Left renal cortex interstitium (tissue), 4 donors: ENCODE results near the gene SLC38A9. TPM values are rescaled to one million over a fixed set of nuclear protein-coding genes. Genes with fewer than 3 reads are reported as not detected.

Source experiments
- DNase-seq, 4 donors: peaks; one replicate each; pipeline ENCODE4 v3.0.0-alpha.2; 2013; ENCODE audit warnings: low read depth in 4 of 4, low spot score in 2 of 4, missing footprints in 1 of 4
- polyA plus RNA-seq, 4 donors: library from polyadenylated mRNA; unstranded; fragments of 120-200 nt; gene quantifications; one replicate each; pipeline ENCODE4 v1.2.1, GENCODE V29; 2013; ENCODE audit not compliant: insufficient read length in 4 of 4

Gene SLC38A9
- polyA plus RNA-seq, 4 donors: 25.9 to 35.4 (median 32.4) TPM

DNA sequence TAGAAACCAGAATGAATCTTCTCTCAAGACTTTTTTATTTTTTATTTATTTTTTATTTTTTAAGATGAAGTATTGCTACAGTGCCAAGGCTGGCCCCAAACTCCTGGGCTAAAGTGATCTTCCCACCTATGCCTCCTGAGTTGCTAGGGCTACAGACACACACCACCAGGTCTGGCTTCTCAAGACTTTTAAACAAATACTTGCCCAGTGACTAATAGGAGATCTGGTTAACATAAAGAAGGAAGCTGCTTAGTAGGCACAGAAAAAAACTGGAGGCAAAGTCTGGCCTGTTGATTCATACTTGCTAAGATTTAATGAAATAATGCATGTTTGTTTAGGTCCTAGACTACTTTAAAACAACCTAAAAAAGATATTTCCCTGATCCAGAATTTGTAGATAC lies 43.8 kb downstream of the SLC38A9 start:
- DNase-seq: no peak

DNA sequence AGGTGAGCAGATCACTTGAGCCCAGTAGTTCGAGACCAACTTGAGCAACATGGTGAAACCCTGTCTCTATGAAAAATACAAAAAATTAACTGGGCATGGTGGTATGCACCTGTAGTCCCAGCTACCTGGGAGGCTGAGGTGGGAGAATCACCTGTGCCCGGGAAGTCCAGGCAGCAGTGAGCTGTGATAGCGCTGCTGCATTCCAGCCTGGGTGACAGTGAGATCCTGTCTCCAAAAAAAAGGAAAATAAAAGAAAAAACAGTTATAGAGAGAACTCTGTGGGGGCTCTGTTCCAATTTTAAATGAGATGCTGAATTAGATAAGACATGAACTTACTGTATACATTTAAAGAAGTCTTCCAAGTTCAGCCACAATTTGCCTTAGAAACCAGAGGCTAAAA lies 44.2 kb downstream of the SLC38A9 start:
- DNase-seq: no peak

DNA sequence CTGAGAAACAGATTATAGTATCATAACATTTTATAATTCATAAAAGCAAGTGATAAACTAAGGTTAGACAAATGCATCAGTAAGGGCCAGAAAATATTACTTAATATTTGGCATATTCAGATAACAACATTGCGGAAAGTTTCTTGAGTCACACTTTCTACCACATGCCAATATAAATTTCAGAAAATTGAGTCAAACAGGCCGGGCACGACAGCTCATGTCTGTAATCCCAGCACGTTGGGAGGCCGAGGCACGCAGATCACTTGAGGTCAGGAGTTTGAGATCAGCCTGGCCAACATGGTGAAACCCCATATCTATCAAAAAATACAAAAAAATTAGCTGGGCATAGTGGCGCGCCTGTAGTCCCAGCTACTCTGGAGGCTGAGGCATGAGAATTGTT lies 47.1 kb downstream of the SLC38A9 start:
- no peak for DNase-seq

DNA sequence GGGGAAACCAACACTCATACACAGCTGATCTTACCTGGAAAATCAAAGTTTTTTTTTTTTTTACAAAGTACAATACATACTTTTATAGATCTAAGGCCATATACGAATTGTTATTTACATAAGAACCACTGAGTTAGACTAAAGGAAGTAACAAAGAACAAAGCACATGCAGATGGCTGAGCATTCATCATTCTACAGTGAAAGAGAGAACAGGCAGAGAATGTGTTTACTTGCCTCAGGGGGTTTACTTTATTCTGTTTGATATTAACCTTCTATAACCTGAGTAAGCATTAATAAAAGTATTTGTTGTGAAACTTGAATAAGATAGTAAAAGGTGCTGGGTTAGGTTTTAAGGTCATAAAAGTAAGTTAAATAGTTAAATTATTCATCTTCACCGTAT lies 54.7 kb downstream of the SLC38A9 start:
- no peak for DNase-seq

DNA sequence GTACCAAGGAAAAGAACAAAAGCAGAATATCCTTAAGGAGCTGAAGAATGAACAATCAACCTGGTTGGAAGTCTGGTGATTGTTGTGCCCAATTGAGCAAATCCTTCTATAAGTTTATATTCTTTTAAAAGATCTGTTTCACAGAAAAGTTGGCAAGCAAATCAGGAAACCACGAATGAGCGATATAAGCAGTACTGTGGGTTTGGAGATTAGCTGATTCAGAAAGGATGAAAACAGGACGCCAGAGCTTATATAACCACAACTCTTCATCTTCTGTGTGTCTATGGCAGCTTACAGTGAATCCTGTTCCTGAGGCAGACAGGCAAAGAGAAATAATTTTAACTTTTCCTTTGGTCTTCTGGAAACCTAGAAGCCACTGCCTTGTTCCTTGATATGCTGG lies 61.7 kb downstream of the SLC38A9 start:
- DNase-seq: no peak

DNA sequence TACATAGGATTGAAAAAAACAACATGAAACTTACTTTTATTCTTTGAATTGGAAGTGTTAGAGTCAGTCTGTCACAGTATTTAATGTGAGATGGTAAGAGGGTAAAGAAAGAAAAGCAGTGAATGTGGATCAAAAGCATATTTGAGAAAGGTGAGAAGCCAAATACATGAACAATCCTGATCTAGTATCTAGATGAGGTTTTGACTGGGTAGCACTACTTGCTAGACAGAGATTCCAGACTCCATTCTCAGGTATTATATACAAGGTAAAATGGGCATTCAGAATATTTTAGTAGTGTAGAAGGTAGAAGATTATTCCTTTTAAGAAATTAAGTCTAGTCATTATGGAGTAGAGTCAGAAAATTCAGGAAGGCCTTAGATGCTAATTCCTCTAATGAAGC lies 62.2 kb downstream of the SLC38A9 start:
- no peak for DNase-seq

DNA sequence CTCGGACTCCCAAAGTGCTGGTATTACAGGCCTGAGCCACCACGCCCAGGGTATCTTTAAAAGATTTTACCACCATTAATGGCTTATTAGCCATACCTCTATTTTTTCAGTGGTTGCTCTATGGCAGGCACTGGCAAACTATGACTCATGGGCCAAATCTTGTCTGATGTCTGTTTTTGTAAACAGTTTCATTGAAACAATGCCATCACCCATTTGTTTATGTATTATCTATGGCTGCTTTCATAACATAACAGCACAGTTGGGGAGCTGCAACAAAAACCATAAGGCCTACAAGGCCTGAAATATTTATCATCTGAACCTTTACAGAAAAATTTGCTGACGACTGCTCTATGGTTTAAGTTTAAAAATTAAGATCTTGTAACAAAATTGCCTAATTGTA lies 66.8 kb downstream of the SLC38A9 start:
- DNase-seq: no peak

DNA sequence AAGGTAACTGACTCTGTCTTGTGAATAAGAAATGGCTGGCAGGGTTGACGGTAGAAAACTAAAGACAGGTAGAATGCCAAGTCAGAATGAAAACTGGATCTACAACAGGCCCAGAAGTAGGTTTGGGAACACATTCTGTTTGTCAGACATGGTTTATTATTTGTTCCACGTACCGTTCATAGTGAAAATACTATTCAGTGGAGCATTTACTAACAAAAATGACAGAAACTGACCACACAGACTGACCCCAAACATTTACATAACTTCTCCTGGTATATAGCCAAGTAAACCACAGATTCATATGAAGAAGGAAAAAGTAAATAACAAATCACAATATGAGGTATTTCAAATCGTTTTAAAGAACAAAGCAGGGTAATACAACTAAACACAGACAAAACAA lies 73.7 kb downstream of the SLC38A9 start:
- no peak for DNase-seq

DNA sequence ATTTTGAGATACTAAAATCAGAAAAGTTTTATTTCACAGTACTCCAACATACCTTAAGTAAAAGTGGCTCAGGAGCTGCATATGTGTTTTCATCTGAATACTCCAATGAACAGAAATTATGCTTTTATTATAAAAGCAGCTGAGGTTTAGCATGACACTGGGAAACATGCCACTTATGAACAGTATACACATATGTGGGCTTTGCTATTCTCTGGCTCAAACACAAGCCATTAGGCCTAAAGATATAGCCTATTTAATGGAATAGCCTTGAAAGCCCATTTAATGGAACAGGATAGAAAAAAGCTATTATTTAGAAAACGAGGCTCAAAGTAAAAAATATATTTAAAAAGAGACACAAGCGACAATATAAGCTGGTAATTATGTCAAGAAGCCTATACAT lies 74.1 kb downstream of the SLC38A9 start:
- DNase-seq: no peak

DNA sequence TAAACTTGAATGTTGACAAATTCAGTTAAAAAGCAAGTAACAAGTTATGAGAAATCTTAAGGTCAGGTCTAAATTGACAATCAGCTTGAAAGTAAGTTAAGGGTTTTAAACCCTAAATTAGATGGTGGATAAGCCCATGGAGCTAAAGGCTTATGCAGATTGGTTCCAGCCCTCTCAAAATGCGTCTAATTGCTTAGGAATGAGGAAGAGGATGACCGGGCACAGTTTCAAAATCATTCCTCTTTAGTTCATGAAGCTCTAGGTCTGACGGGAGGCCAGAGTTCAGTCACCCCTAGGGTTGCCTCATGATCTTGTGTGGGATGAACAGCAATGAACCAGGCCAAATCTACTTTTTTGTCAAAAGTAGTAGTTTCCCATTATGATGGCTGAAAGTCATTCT lies 75.4 kb downstream of the SLC38A9 start:
- DNase-seq: peak in 1 of 4 donors; percentile 43

DNA sequence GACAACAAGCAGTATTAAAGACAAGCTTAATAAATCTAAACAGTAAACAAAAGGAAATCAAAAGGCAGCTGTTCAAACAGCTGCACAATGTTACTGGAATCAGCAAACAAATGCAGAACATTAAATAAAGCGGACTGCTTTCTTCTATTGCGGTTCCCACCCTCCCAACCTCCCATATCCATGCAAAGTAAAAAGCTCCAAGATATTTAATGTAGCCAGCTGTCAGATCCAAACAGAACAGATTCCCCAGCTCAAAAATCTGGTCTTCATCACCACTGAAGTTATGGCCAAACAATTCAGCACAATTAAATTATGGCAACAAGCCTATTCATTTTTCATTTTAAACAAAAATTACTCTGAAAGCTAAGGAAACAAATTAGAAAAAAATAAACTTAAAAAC lies 75.9 kb downstream of the SLC38A9 start:
- peak; percentile 58 to 67 (median 60) for DNase-seq

DNA sequence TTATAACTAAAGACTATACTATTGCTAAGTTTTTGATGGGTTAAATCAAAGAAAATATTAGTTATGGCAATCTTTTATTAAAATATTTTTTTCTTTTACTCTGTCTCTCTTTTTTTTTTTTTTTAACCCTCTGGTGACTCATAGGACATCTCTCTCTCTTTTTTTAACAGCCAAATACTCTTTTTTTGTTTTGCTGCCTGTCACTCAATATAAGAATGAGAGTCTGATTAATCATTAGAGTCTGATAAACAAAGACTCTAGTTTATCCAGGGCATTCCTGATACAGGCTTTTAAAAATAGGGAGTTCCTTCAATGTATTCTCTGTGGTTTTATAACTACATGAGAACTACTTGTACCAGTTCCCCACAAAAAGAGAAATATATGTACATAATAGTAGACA lies 77.3 kb downstream of the SLC38A9 start:
- no peak for DNase-seq

DNA sequence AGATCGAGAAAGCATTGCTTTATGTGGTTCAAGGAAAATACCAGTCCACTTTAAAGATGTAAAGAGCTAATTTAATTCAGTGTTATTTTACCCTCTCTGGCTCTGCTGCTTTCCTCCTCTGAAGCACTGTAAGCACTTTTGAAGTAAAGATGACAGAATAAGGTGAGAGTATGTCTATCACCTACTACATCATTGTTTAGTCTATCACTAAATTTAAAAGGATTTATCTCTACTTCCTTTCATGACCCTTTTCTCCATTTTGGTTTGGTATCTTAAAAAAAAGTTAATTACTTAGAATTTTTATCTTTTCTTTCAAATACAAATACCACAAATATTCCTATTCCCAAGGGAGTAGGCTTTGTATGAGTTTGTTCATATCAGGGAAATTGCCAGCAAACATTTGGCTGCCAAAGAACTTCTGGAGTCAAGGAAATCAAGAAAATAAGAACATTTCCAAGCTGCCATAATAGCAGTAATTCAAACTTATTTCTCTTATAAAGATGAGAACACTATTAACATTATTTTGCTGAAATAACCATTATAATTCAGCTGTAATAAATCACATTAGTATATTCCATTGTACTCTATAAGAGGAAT lies 77.8 kb downstream of the SLC38A9 start:
- peak in 1 of 4 donors; percentile 43 for DNase-seq

DNA sequence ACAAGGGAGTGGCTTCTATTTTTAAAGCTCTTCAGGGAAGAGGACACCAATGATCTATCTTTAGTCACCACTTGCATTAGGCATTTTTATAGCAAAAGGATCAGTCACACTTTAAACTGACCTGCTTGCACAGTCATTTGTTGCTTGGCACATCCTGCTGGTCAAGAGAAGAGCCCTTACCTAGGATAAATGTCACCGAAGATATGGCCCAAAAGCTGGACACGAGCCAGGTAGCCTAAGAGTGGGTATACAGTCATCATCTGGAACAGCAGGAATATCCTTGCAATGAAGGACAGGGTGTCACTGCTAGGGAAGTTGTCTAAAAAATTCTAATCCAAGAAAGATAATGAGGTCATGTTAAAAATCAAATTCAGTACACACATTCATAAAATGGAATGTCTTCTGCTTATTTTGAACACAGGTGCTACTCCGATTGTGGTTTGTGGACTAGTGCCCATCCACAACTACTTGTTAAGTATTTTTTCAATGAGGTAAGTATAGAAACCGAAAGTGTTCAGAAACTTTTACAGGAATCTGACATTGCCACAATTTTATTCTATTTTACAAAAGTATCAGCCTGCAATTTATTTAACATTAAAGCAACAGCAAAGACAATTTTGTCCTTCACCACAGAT lies 78.4 kb downstream of the SLC38A9 start:
- no peak for DNase-seq

DNA sequence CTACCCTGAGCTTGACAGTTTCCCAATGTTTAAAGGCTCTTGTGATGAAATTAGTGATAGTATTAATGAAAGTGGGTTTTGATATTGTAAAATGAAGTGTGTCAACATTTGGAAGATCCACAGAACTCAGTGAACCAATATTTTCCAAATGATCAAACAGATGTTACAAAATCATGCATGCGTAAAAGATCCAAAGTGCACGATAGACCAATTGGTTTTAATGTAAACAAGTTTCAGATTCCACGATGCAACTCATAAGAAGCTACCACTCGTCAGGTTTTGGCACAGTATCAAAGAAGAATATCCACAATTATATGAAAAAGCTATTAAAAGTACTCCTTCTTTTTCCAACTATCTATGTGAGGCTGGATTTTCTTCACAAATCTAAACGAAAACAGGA lies 82.3 kb downstream of the SLC38A9 start:
- no peak for DNase-seq

DNA sequence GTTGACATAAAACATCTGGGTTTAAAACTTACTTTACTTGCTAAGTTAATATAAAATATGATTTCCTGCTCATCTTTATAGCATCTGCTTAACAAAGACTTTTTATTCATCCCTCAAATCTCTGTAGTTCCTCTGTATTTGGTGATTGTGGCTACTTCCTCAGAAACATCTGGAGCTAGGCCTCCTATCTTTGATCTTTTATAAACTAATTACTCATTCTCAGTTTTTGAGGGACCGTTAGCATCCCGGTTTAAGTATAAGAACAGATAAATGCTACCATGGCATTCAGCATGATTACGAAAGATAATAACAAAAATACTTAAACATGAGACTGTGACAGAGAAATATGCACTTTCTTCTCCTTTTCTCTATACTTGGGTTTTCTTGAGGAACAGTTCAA lies 85.3 kb downstream of the SLC38A9 start:
- no peak for DNase-seq

DNA sequence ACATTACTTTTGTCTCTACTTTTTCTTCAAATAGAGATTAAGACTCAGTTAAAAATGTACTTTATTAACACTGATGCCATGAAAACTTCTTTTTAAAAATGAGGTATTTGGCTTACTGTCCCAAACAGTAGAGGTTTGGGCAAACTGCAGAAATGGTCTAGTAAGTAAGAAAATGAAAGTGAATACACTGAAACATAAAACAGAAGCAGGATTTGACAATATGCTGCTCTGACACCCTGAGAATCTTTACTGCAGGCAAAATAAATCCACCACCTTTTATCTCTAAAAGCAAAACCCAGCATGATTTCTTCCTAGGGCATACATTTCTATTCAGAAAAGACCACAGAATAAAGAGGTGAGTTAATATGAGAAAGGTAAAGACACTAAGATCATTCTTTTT lies 86.2 kb downstream of the SLC38A9 start:
- DNase-seq: no peak

DNA sequence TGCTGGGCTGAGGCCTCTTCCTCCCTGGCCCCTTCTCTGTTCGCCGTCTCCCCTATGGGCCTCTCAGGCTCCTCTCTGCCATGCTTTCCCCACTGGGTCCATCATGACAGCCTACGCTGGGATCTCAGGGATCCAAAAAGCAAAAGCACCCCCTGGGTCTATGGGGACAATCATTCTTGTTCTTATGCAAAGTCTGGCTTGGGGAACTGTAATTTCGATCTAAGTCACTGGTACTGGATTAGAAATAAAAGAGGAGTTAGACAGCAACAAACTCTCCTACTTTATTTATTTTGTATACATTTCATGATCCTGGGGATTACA lies 86.6 kb downstream of the SLC38A9 start:
- DNase-seq: no peak

DNA sequence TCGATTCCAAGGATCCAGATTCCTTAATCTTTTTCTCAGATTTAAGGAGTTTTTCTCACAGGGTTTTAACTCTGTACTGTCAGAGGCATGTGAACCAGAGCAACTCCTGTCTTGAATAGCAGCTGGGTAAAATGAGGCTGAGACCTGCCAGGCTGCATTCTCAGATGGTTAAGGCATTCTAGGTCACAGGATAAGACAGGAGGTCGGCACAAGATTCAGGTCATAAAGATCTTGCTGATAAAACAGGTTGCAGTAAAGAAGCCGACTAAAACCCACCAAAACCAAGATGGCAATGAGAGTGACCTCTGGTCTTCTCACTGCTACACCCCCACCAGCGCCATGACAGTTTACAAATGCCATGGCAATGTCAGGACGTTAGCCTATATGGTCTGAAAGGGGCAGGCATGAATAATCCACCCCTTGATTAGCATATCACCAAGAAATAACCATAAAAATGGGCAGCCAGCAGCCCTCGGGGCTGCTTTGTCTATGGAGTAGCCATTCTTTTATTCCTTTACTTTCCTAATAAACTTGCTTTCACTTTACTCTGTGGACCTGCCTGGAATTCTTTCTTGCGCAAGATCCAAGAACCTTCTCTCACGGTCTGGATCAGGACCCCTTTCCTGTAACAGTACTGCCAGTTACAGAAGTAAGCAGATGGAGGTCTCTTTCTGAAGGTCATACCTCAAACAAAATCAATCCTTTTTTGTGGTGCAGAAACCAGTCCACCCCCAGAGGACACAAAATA lies 87.1 kb downstream of the SLC38A9 start:
- no peak for DNase-seq

DNA sequence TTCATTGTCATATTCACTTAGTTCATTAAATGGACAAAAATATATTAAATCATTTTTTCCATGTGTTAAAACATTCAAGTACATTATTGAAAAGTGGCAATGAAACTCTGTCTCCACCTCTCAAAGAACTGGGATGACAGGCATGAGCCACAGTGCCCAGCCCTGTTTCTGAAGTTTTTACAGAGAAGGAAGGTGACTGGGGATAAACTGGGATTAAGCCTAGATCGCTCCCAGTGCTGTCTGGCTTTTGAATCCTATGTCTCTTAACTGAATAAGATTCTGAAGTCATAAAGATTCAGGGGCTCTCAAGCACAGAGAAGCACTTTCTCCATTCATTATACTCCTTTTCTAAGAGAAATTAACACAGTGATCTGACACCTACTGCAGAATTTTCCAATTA lies 88.3 kb downstream of the SLC38A9 start:
- no peak for DNase-seq

DNA sequence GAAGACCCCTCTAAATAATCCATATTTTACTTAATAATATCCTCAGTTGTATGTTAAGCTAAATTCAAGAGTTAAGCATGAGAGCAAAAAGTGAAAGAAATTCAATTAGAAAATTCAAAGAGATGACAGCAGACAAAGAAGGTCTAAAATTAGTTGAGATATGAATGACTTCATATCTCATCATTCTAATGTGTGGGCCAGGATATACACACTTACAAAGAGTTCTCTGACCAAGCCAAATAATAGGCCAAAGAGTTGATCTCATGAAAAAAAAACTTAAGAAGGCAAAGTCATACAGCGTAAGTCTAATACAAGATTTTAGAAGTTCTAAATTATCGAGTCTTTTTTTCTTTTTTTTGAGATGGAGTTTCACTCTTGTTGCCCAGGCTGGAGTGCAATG lies 89.7 kb downstream of the SLC38A9 start:
- no peak for DNase-seq

DNA sequence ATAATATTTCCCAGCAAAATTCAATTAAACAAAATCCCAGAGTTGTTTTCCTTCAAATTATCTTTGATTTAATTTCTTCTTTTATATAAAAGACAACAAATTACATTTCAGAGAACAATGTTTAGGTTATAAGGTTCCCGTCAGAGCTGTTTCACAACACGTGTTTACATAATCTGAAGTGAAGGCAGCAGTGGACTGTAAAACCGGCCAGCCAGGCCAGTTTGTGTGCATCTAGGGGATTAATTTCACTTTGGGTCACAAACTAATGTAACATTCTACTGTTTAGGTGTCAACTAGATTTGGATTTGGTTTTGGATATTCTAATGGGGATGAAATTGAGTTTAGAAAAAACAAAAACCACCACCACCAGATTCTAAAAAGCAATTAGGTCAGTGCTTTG lies 90.9 kb downstream of the SLC38A9 start:
- DNase-seq: no peak
